Fibroblast of the conjunctiva (primary cell): Measurements from ENCODE around the gene ONECUT3.

Experiments used
- DNase-seq: peaks from one replicate; pipeline ENCODE4 v3.0.0-alpha.2; 2010; ENCODE audit warnings: low read depth

The ONECUT3 gene

GRCh38 chr19:1739960-1740629 lies 13.2 kb upstream of the ONECUT3 start:
- no peak for DNase-seq

DNA sequence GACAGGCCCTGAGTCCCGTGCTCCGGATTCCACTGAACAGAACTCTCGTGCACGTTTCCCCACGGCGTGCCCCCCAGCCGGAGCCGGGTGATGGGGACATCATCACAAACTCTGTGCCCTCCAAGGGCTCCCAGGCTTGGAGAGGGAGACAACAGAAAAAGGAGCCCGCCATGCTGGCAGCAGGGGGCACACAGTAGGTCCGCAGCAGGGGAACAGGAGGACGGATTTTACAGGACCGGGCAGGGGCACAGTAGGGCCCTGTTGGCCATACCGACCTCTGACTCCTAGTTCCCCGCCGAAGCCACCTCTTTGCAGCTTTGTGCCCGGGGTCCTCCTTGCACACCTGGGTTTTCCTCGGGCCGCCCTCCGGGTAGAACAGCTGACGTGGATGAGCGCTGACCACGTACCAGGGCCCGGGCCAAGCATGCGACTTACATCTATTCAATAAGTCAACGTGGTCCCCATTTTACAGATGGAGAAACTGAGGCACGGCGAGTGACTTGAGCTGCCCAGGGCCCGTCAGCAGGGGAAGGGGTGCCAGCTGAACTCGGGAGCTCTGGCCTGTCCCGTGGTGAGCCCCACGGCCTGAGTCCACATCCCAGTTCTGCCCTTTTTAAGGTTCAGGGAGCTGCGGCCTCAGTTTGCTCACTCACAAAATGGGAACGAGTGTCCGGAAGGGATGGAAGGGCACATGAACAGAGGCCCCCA lies 10.2 kb upstream of the ONECUT3 start:
- DNase-seq: no peak

DNA sequence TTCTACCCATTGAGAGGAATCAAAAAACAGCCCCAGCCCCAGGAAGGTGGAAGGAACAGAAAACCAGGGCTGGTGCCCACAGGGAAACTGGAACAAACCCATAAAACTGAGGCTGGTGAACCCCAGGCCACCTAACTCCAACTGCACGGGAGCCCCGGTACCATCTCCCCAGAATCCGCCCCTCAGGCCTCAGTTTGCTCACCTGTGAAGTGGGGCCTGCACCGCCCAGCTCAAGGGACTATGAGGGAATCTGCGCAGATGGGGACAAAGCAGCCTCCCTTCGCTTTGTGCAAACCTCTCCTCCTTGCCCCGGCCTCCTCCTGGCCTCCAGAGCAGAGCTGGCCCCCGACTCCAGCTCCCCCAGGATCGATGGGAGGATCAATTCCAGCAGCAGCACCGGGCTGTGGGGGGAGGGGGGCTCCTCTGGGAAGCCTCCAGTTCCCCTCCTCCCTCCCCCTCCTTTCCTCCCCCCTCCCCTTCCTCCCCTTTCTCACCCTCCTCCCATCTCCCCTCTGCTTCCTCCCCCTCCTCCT lies 9.1 kb upstream of the ONECUT3 start:
- DNase-seq: no peak

DNA sequence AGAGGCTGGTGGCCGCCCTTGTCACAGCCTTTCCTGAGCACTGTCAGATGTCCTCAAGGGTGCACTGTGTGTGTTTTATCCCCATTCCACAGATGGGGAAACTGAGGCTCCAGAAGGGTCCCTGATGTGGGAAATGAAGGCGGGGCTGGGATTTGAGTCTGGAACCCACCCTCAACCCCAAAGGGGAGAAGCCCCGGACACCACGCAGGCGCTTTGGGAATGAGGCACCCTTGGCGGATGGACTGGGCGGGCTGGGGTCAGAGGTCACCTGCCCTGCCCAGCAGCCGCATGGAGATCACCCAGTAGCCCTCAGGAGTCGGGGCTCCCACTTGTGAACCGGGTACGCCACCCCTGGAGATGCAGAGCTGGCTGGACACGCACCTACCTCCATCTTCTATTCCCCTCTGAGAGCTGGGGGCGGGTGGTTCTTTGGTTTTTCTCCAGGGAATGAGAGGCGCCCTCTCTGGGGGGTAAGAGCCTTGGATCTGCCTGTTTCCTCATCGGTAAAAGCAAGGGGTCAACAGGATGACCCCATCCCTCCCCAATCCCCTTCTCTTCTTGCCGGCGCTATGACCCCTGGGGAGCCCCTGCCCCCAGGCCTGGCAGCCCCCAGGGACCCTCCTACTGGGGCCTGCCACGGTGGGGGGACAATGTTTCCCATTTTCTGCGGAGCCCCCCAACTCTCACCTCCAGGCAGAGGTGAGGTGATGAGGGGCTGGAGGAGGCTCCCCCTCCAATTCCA lies 8.3 kb upstream of the ONECUT3 start:
- DNase-seq: no peak

GRCh38 chr19:1745589-1746031 lies 7.7 kb upstream of the ONECUT3 start:
- no peak for DNase-seq

DNA sequence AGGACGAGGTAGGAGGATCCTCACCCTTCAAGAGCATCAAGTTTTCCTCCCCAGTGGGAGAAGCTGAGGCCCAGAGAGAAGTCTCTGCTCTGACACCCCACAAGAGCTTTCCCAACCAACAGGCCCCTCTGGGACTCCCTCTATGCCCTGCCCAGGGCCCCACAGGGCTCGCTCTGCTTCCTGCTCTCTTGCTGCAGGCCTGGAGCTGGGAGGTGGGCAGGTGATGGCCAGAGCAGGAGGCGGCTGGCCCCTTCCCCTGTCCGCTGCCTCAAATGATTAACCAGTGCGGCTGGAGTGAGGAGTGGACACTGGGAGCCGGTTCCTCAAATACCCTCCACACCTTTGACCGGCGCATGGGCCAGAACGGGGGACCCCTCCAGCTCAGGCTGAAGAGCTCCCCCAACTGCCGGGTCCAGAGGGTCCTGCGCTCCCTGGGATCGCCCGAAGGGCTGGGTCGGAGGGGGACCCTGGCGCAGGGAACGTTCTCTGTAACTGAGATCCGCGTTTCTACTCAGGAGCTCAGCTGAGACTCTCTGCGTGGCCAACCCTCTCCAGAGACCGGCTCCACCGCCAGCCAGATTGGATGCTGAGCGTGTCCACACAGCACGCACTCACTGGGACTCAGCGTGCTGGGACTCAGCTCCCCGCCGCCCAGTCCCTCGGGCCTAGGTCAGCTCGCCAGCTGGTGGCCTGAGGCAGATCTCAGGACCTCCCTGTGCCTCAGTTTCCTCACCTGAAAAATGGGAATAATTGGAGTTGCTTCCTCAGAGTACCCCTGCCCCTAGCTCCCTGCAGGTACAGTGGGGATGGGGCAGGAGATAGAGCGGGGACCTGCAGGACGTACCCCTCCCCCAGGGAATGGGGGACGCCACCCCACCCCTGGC lies 6.7 kb upstream of the ONECUT3 start:
- DNase-seq: no peak

DNA sequence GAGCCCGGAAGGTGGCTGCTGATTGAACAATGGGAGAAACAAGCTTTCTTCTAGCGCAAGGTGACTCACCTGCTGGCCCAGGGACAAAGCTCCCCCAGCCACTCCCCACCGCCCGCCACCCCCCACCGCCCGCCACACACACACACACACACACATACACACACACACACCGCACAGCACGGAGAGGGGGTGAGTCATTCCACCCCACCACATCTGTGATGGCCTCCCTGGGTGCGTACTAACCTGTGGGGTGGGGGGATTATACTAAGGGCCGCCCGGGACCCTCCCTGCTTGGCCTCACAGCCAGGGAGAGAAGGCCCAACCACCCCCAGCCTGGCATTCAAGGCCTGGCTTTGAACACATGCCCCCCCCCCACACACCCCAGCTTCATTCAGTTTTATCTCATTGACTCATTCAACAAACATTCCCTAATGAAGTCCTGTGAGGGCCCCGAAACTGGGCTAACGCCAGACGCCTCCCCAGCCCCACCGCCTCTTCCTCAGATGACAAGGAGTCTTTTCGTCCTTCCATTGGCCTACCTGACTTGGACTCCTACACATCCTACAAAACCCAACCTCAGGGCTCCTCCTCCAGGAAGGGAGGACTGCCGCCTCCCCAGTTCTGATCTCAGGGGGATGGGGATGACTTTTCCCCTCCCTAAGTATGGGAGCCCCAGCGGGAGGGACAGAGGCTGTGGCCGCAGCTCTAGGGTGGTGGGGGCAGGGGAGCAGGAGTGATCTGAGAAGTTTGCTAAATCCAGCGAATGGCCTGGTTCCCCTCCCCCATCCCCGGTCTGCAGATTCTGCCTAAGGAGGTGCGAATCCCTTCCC lies 5.8 kb upstream of the ONECUT3 start:
- DNase-seq: no peak

- DNase-seq: no peak
Observed at GRCh38 chr19:1748115-1748872, 5.0 kb upstream of the ONECUT3 start.

GRCh38 chr19:1748873-1749341 lies 4.4 kb upstream of the ONECUT3 start:
- no peak for DNase-seq

- DNase-seq: no peak
Observed at GRCh38 chr19:1749373-1750342, 3.6 kb upstream of the ONECUT3 start.

GRCh38 chr19:1750343-1751021 lies 2.8 kb upstream of the ONECUT3 start:
- DNase-seq: no peak

- DNase-seq: no peak
Observed at GRCh38 chr19:1751367-1752008, 1.8 kb upstream of the ONECUT3 start.

GRCh38 chr19:1752009-1752756 lies 1.1 kb upstream of the ONECUT3 start:
- no peak for DNase-seq

- no peak for DNase-seq
Observed at GRCh38 chr19:1754018-1754635, 821 bp downstream of the ONECUT3 start.

DNA sequence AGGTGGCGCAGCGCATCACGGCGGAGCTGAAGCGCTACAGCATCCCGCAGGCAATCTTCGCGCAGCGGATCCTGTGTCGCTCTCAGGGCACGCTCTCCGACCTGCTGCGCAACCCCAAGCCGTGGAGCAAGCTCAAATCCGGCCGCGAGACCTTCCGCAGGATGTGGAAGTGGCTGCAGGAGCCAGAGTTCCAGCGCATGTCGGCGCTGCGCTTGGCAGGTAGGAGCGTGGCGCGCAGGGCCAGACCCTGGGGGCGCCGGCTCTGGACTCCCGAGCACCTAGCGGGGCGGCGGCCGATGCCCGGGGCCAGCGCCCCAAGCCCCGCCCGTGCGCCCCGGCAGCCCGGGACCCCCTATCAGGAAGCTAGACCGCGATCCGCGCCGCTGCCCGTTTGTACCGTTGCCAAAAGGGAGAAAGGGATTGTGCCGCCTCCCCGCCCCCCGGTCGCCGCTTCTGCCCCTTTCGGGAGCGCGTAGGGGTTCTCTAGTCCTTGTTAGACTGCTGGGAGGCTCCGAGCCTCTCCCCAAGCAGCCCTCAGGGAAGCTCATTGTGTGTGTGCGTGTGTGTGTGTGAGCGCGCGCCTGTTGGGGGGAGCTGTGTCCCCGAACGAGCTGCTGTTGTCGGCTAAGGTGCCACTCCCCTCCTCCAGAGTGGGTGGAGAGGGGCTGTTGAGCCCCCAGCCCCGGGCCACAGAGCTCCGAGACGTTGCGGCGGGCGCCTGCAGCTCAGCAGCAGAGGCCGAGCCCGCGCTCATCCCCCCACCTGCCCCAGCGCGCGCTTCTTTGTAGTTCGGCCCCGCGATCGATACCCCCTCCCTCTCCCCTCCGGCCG lies 1.5 kb downstream of the ONECUT3 start:
- no peak for DNase-seq
